Measurements from ENCODE around the gene DYRK1B.
"Not testable (repeated sequence)": the region's sequence is repeated elsewhere in the genome, so short reads cannot be mapped to it uniquely, and the experiment has no call there.

DYRK1B gene

GRCh38 chr19:39810424-39810823 lies 23.5 kb downstream of the DYRK1B start:
- no peak for DNase-seq (ENCODE audit: low read depth in 2 of 2)

GRCh38 chr19:39809368-39809767 lies 24.6 kb downstream of the DYRK1B start:
- DNase-seq (ENCODE audit: low read depth in 2 of 2) = no peak

GRCh38 chr19:39808688-39809087 lies 25.3 kb downstream of the DYRK1B start:
- DNase-seq (ENCODE audit: low read depth in 2 of 2) = not testable (repeated sequence)

- no peak for DNase-seq (ENCODE audit: low read depth in 2 of 2)
These were observed 26.1 kb downstream of the DYRK1B start for GRCh38 chr19:39807846-39808364.

- DNase-seq (ENCODE audit: low read depth in 2 of 2) = no peak
These were observed 28.9 kb downstream of the DYRK1B start for GRCh38 chr19:39805104-39805503.

GRCh38 chr19:39802958-39803357 lies 31.0 kb downstream of the DYRK1B start:
- no peak for DNase-seq (ENCODE audit: low read depth in 2 of 2)

- no peak for DNase-seq (ENCODE audit: low read depth in 2 of 2)
These were observed 36.9 kb downstream of the DYRK1B start for GRCh38 chr19:39797083-39797482.

GRCh38 chr19:39796000-39796498 lies 37.9 kb downstream of the DYRK1B start:
- no peak for DNase-seq (ENCODE audit: low read depth in 2 of 2)

- no peak for DNase-seq (ENCODE audit: low read depth in 2 of 2)
These were observed 39.0 kb downstream of the DYRK1B start for GRCh38 chr19:39795001-39795400.

- peak; percentile 49 to 54 for DNase-seq (ENCODE audit: low read depth in 2 of 2)
These were observed 40.9 kb downstream of the DYRK1B start for GRCh38 chr19:39792999-39793546.

GRCh38 chr19:39788244-39788643 lies 45.7 kb downstream of the DYRK1B start:
- no peak for DNase-seq (ENCODE audit: low read depth in 2 of 2)

- DNase-seq (ENCODE audit: low read depth in 2 of 2) = no peak
These were observed 53.1 kb downstream of the DYRK1B start for GRCh38 chr19:39780894-39781293.

GRCh38 chr19:39778763-39779162 lies 55.2 kb downstream of the DYRK1B start, which contains the start of gene LEUTX:
Gene LEUTX (plus strand): TSS chr19:39778854. CDS start chr19:39778921, 67 bp downstream.
- DNase-seq (ENCODE audit: low read depth in 2 of 2) = no peak

All from stimulated activated CD8-positive, alpha-beta memory T cell treated with anti-CD3 and anti-CD28 coated beads, Interleukin-7, amount 100 ng/mL, for 4 hours (primary cell).